Non-pigmented ciliary epithelial cell (primary cell): ENCODE measurements around the gene FAM107B.

Experiments used
- DNase-seq: peaks from one replicate; pipeline ENCODE4 v3.0.0-alpha.2; 2010; ENCODE audit warnings: low read depth

FAM107B gene

GRCh38 chr10:14578060-14578952 lies 196.4 kb downstream of the FAM107B start:
- no peak for DNase-seq

GRCh38 chr10:14574885-14575284 lies 199.8 kb downstream of the FAM107B start:
- DNase-seq, result no peak

DNA sequence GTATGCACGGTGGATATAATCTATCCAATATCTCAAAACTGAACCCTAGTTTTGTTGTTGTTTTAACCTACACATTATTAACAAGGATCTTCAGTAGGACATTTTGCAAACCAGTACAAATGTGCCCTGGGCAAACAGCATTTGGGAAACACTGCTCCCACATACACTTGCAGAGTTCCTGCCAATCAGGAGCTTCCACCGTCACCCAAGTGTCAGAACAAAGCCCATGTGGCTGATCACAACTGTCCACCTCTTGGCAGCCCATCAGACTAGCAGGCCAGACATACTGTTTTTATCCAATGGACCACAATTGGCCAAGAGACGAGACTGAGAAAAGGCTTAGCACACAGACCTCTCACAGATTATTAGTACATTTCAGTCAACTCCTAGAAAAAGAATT lies 200.4 kb downstream of the FAM107B start:
- DNase-seq, result no peak

- no peak for DNase-seq
These were observed 200.9 kb downstream of the FAM107B start for GRCh38 chr10:14573666-14574261.

- no peak for DNase-seq
These were observed 201.9 kb downstream of the FAM107B start for GRCh38 chr10:14572811-14573210.

GRCh38 chr10:14571866-14572507 lies 202.7 kb downstream of the FAM107B start:
- DNase-seq, result no peak

DNA sequence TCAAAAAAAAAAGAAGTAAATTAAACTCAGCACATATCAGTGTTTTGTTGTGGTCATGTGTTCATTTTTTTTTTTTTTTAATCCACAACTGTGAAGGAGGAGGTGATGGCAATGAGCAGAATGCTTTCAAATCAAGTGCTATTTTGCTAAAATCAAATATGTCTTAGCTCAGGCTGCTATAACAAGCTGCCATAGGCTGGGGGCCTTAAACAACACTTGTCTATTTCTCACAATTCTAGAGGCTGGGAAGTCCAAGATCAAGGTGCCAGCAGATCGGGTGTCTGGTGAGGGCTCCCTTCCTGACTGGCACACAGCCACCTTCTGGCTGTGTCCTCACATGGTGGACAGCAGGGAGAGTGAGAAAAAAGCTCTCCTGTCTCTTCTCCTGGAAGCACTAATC lies 203.9 kb downstream of the FAM107B start:
- no peak for DNase-seq

DNA sequence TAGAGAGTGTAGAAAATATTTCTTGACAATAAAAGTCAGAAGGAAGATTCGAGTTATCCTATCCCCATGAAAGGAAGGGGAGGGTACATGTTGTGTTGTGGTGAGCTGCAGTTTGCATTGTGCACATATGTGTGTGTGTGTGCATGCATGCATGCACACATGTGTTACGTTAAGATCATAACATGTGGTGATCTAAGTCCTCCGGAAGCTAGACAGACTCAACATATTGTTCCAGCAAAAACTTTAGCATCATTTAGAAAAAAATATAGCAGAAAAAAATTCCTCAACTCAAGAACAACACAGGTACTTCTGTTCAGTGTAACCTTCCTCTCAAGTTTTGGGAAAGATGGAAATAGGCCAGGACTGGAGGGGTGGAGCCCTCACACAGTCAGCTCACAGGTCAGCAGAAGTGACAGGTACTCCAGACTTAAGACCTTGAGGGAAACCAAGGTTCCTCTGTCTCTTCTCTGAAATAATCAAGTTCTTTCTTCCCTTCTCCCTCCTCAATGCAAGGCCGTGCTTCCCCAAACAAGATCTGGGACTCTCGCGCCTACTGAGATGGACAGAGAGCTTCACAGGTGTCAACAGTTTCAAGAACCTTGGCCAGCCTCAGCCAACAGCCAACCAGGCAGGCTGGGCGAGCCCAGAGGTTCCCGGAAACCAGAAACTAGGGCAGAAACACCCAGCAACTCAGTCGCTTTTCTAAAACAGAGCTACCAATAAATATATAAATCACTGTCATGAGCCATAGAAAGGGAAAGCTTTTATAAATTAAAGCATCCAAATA lies 205.2 kb downstream of the FAM107B start:
- DNase-seq, result no peak

GRCh38 chr10:14567421-14567820 lies 207.3 kb downstream of the FAM107B start:
- no peak for DNase-seq

DNA sequence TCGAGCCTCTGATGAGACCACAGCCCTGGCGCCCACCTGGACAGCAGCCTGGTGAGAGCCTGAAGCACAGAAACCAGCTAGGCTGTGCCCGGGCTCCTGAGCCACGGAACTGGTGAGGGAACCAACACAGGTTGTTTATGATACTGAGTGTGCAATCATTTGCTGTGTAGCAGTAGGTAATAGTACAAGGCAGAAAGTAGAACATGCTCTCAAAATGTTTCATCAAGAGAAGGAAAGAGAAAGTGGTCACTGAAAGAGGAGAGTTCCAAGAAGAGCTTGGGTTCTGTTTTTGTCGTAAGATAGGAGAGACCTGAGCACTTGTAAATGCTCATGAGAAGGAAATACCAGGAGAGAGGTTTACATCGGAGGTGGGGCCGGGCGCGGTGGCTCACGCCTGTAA lies 208.2 kb downstream of the FAM107B start:
- DNase-seq, result no peak

DNA sequence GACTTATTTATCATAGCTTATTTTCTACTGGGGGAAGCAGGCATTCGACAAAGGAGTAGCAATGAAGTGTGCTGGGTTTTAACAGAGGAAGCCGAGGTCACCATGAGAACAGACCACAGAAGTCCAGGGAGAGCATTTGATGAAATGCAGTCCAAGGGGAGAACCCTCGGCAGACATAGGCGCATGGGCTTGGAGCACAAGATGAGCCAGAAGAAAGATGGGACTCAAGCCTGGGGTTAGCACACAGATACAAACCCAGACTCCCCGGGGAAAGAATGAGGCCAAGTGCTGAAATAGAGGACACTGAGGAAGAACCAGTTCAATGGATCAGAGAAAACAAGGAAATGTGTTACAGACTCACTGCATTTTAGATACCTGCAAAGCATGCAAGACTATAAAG lies 209.5 kb downstream of the FAM107B start:
- DNase-seq, result no peak

- no peak for DNase-seq
These were observed 210.4 kb downstream of the FAM107B start for GRCh38 chr10:14564268-14564744.

DNA sequence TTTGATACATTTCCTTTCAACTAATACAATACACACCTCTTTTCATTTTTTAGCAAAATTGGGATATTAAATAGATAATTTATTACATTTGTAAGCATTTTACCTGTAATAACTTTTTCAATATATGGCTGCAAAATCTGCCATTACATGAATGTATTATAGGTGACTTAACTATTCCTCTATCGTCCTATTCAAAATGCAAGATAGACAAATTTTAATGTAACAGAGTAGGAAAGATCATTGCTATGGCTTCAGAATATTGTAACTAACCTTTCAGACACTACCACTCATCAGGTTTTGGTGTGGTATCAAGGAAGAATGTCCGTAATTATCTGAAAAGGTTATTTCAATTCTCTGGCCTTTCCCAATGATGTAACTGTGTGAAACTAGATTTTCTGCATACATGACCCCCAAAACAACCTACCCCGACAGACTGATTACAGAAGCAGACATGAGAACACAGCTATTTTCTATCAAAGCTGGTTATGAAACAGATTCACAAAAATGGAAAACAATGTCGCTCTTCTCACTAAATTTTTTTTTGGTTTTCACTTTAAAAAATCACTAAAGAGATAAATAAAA lies 211.2 kb downstream of the FAM107B start:
- DNase-seq, result no peak

GRCh38 chr10:14563076-14563336 lies 211.7 kb downstream of the FAM107B start:
- no peak for DNase-seq

DNA sequence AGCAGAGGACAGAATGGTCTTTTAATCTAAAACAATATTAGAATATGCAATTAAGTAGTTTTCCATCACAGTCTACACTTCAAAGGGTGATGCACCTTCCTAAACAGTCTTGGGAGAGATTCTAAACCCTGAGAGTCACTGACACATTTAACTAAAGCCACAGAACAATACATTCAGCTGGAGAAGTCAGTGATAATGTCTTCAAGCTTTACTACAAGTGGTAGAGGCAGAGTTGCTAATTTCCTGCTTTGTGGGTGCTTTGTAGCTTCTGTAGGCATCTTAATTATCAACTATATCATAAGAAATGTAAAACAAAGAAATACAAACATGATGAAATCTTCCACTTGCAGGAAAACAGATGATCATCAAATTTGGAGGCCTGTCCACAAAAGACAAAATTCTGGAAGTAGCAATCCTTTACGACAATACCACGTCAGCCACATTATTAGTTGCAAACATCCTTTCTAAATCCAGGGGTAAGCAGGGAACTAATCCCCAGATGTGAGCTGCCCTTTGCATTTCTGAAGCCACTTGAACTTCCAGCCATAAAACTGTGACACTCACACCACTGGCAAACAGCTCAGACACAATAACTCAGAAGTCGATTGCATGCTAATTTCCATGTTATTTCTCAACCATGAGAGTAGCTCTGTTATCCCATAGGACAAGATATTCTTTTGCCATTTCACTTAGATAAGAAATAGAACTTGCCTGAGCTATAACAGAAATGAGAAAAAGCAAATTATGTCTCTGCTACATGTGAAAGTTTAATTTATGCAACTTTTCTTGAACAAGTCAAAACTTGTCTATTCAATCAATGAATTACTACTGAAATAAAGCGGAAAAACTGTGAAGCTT lies 212.2 kb downstream of the FAM107B start:
- no peak for DNase-seq

DNA sequence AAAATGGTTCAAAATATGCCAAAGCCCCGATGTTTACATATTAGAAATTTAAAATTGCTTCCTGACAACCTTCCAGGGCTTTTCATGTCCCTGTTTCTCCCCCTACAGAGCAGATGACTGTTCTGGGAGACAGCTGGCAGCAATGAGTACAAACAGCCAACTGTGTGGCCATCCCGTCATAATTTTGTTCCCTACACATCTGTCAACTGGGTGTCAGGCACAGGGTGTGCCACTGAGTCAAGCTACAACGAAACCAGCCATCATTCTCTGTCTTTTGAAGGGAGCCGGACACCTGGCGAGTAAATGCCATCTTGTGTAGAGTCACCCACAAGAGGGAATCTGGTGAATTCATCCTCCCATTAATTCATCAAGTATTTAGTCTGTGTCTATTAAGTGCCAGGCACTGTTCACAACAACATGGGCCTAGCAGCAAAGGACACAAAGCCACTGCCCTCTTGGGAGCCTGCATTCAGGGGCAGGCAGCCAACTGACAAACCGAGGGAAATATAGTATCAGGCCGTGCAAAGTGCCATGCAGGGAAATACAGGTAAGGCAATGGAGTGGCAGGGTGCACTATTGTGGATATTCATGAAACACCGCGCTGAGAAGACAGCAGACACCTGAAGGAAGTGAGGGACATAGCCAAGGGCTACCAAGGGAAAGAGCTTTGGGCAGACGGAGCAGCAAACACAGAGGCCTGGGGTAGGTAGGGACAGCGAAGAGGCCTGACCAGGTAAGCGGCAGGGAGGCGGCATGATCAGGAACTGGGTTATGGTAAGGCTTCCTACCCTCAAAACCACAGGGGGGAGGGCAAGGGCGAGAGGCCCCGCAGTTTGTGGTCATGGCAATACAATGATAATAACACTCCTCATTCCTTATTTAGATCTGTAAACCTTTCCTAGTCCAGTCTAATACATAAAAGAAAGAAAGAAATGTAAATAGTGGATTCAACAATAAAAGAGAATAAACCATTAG lies 213.6 kb downstream of the FAM107B start:
- no peak for DNase-seq

GRCh38 chr10:14560274-14560673 lies 214.4 kb downstream of the FAM107B start:
- DNase-seq, result no peak

- no peak for DNase-seq
These were observed 216.7 kb downstream of the FAM107B start for GRCh38 chr10:14558025-14558424.

- DNase-seq, result no peak
These were observed 217.1 kb downstream of the FAM107B start for GRCh38 chr10:14557567-14557966.
